Hepatocyte (in vitro differentiated cells): ENCODE measurements around the gene RASAL2.

Experiments
- CTCF ChIP-seq: fragments of 200-600 bp; sonication (generic); IDR thresholded peaks from 2 replicates; pipeline ENCODE4 v1.5.1; 2016; ENCODE audit warnings: antibody characterized with exemption, mild to moderate bottlenecking; ENCODE audit not compliant: poor library complexity
- EZH2 ChIP-seq: fragments of 200-600 bp; sonication (generic); IDR thresholded peaks from 2 replicates; pipeline ENCODE4 v1.6.1; 2016; ENCODE audit warnings: antibody characterized with exemption, mild to moderate bottlenecking, borderline replicate concordance
- EZH2phosphoT487 ChIP-seq: fragments of 200-600 bp; sonication (generic); IDR thresholded peaks from one replicate; pipeline ENCODE4 v1.6.1; 2018; ENCODE audit warnings: antibody characterized with exemption, mild to moderate bottlenecking, low read depth, moderate library complexity; ENCODE audit not compliant: unreplicated experiment, severe bottlenecking

DNA sequence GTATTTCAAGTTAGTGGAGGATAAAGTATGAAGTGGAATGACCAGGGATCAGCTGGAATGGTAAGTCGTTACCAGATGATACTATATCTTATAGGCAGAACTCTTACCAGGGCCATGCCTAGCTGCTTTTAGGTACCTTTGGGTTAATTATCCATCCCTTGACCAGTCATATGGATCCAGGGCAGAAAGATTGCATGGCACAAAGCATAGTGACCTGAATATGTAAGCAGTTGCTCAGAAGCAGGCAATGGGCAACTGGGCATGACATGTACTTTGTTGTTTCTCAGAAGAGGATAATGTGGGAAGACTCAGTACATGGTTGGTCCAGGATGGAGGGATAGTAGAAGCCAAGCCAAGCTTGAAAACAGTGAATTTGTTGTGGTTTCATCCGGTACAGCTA is 315.6 kb downstream of the RASAL2 start:
- no peak for TF ChIP-seq CTCF
- no peak for TF ChIP-seq EZH2phosphoT487
- TF ChIP-seq EZH2 = no peak
